NCI-H774 (cell line): ENCODE measurements around the gene ATIC.

Experiments
- DNase-seq: peaks from one replicate; lab custom pipeline; 2025; lab: John Stamatoyannopoulos, UW

ATIC gene

GRCh38 chr2:215376103-215376780 is 64.4 kb downstream of the ATIC start:
- DNase-seq: no peak

GRCh38 chr2:215377283-215377682 is 65.4 kb downstream of the ATIC start:
- DNase-seq: no peak

GRCh38 chr2:215378045-215378444 is 66.2 kb downstream of the ATIC start:
- DNase-seq: no peak

- no peak for DNase-seq
Observed at GRCh38 chr2:215379039-215379438, 67.2 kb downstream of the ATIC start.

- DNase-seq: no peak
Observed at GRCh38 chr2:215379948-215380347, 68.1 kb downstream of the ATIC start.

GRCh38 chr2:215380699-215381098 is 68.8 kb downstream of the ATIC start:
- no peak for DNase-seq

GRCh38 chr2:215382011-215382410 is 70.2 kb downstream of the ATIC start:
- DNase-seq: no peak

- DNase-seq: no peak
Observed at GRCh38 chr2:215382480-215382879, 70.6 kb downstream of the ATIC start.

- DNase-seq: no peak
Observed at GRCh38 chr2:215383652-215384279, 71.9 kb downstream of the ATIC start.

- DNase-seq: no peak
Observed at GRCh38 chr2:215384710-215385109, 72.9 kb downstream of the ATIC start.

GRCh38 chr2:215386566-215386965 is 74.7 kb downstream of the ATIC start:
- no peak for DNase-seq

- no peak for DNase-seq
Observed at GRCh38 chr2:215388002-215388728, 76.3 kb downstream of the ATIC start.

GRCh38 chr2:215390550-215390913 is 78.7 kb downstream of the ATIC start:
- no peak for DNase-seq

GRCh38 chr2:215391531-215391930 is 79.7 kb downstream of the ATIC start:
- no peak for DNase-seq

GRCh38 chr2:215392164-215392563 is 80.3 kb downstream of the ATIC start:
- no peak for DNase-seq

GRCh38 chr2:215392687-215393270 is 80.9 kb downstream of the ATIC start:
- DNase-seq: no peak

- no peak for DNase-seq
Observed at GRCh38 chr2:215394102-215394805, 82.4 kb downstream of the ATIC start.

GRCh38 chr2:215395687-215396460 is 84.0 kb downstream of the ATIC start:
- DNase-seq: no peak

- no peak for DNase-seq
Observed at GRCh38 chr2:215396595-215397313, 84.9 kb downstream of the ATIC start.

- no peak for DNase-seq
Observed at GRCh38 chr2:215397632-215398341, 85.9 kb downstream of the ATIC start.
